K562 (cell line): ENCODE data around the gene PLK5. TPM values are rescaled to one million over a fixed set of nuclear protein-coding genes. Genes with fewer than 3 reads are reported as not detected.

Experiments used
- BCOR ChIP-seq: fragments of 450-650 bp; IDR thresholded peaks from 2 replicates; pipeline ENCODE4 v1.6.1; 2016
- CBX1 ChIP-seq: sonication (generic); IDR thresholded peaks from 2 replicates; pipeline ENCODE4 v1.6.1; 2016; ENCODE audit warnings: antibody characterized with exemption, low read depth, mild to moderate bottlenecking
- ELF1 ChIP-seq: fragments of 200-800 bp; sonication (Bioruptor generic); IDR thresholded peaks from 2 replicates; pipeline ENCODE4 v1.6.1; 2016; ENCODE audit warnings: missing genetic modification characterization, missing compliant biosample characterization
- ESRRA ChIP-seq: fragments of 450-650 bp; IDR thresholded peaks from 2 replicates; pipeline ENCODE4 v1.6.1; 2014; ENCODE audit warnings: low read depth, mild to moderate bottlenecking, moderate library complexity, borderline replicate concordance
- ETV1 ChIP-seq: fragments of 450-650 bp; conservative IDR thresholded peaks from 2 replicates; pipeline ENCODE4 v1.6.1; 2016; ENCODE audit warnings: missing genetic modification characterization, control low read depth, low read depth, missing compliant biosample characterization
- GABPA ChIP-seq: fragments of 200-800 bp; sonication (Bioruptor generic); conservative IDR thresholded peaks from 2 replicates; pipeline ENCODE4 v1.6.1; 2016; ENCODE audit warnings: low read depth, missing genetic modification characterization, missing compliant biosample characterization
- HCFC1 ChIP-seq: IDR thresholded peaks from 2 replicates; pipeline ENCODE4 v1.6.1; 2012; ENCODE audit warnings: low read depth, low read length, improper control_type of control experiment
- HLTF ChIP-seq: fragments of 450-650 bp; IDR thresholded peaks from 2 replicates; pipeline ENCODE4 v1.6.1; 2016
- MBD2 ChIP-seq: sonication (generic); IDR thresholded peaks from 2 replicates; pipeline ENCODE4 v1.6.1; 2016; ENCODE audit warnings: low read depth, borderline replicate concordance
- MECOM ChIP-seq: fragments of 250-450 bp; sonication (Bioruptor Pico); IDR thresholded peaks from 2 replicates; pipeline ENCODE4 v1.8.0; 2022; ENCODE audit warnings: inconsistent platforms
- NCOR1 ChIP-seq: fragments of 450-650 bp; IDR thresholded peaks from 2 replicates; pipeline ENCODE4 v1.6.1; 2016; ENCODE audit warnings: mild to moderate bottlenecking, moderate library complexity
- NR2C1 ChIP-seq, 2 experiments: fragments of 450-650 bp; IDR thresholded peaks; 2 replicates each; pipeline ENCODE4 v1.6.1; 2017; ENCODE audit warnings: mild to moderate bottlenecking in 2 of 2, antibody characterized with exemption in 1 of 2, inconsistent platforms in 1 of 2, missing compliant biosample characterization in 1 of 2, missing genetic modification characterization in 1 of 2
- PHF20 ChIP-seq: fragments of 450-650 bp; IDR thresholded peaks from 2 replicates; pipeline ENCODE4 v1.6.1; 2018; ENCODE audit not compliant: partially characterized antibody
- POLR2G ChIP-seq: fragments of 200-400 bp; formaldehyde crosslinking; IDR thresholded peaks from 2 replicates; pipeline ENCODE4 v1.6.1; 2017; ENCODE audit warnings: low read depth, mild to moderate bottlenecking, antibody characterized with exemption, low read length, moderate library complexity
- RB1 ChIP-seq: fragments of 450-650 bp; IDR thresholded peaks from 2 replicates; pipeline ENCODE4 v1.6.1; 2017; ENCODE audit warnings: low read depth, mild to moderate bottlenecking
- SAP30 ChIP-seq: fragments of 200-600 bp; sonication (generic); IDR thresholded peaks from 2 replicates; pipeline ENCODE4 v1.6.1; 2012; ENCODE audit warnings: borderline replicate concordance, low read depth, mild to moderate bottlenecking, moderate library complexity, low read length, control low read depth, inconsistent platforms; ENCODE audit not compliant: insufficient read depth, poor library complexity, severe bottlenecking
- TEAD1 ChIP-seq, 2 experiments: fragments of 450-650 bp in 1 of 2; sonication (generic) in 1 of 2; formaldehyde crosslinking; IDR thresholded peaks; 2 replicates each; pipeline versions ENCODE4 v1.4.0 to v1.8.0; 2020 to 2022; ENCODE audit warnings: mild to moderate bottlenecking in 2 of 2, missing genetic modification reagents in 1 of 2
- TSC22D4 ChIP-seq: fragments of 450-650 bp; IDR thresholded peaks from 2 replicates; pipeline ENCODE4 v1.6.1; 2016; ENCODE audit warnings: missing genetic modification characterization, missing biosample characterization, control low read depth
- WHSC1 ChIP-seq: IDR thresholded peaks from one replicate; pipeline ENCODE4 v1.6.1; 2012; ENCODE audit warnings: low read length, control low read depth, inconsistent platforms
- ZBTB12 ChIP-seq: fragments of 250-450 bp; sonication (Bioruptor Pico); IDR thresholded peaks from 2 replicates; pipeline ENCODE4 v1.4.0; 2020
- ZBTB33 ChIP-seq: sonication (generic); formaldehyde crosslinking; IDR thresholded peaks from 2 replicates; pipeline ENCODE4 v1.8.1; 2023; ENCODE audit warnings: mild to moderate bottlenecking, missing genetic modification reagents
- ZNF12 ChIP-seq: sonication (generic); formaldehyde crosslinking; IDR thresholded peaks from 2 replicates; pipeline ENCODE4 v1.4.0; 2020; ENCODE audit warnings: mild to moderate bottlenecking, missing genetic modification reagents
- polyA plus RNA-seq, 8 experiments: library from polyadenylated mRNA; depleted of rRNA in 4 of 8; stranded (reverse) in 5 of 8; unstranded in 3 of 8; fragments of >200 nt; fragmentation: Nextera tagmentation in 2 of 8; fragmentation: Illumina TruSeq in 1 of 8; extraction: Ambion mirVana in 2 of 8; extraction: Trizol in 1 of 8; gene quantifications; 2 replicates each; pipeline versions ENCODE4 v1.2.1 to v1.2.3, GENCODE V29; 2011 to 2014; ENCODE audit warnings: inconsistent platforms in 1 of 8, missing spikeins in 1 of 8
- total RNA-seq, 7 experiments: library from RNA; depleted of rRNA in 6 of 7; stranded (reverse); fragments of >200 nt in 6 of 7; fragmentation: Illumina TruSeq in 2 of 7; extraction: Trizol in 2 of 7; gene quantifications; 2 replicates each; pipeline versions ENCODE4 v1.2.1 to v1.2.3, GENCODE V29; 2011 to 2021; ENCODE audit warnings: low replicate concordance in 1 of 7
- TF ChIP-seq, protein P1 (sequence below): fragments of 450-650 bp; conservative IDR thresholded peaks from 2 replicates; pipeline ENCODE4 v1.6.1; 2016; ENCODE audit warnings: missing genetic modification characterization, low read depth, mild to moderate bottlenecking, missing compliant biosample characterization, moderate library complexity
- TF ChIP-seq, protein P2 (sequence below): sonication (generic); formaldehyde crosslinking; IDR thresholded peaks from 2 replicates; pipeline ENCODE4 v1.8.0; 2022; ENCODE audit warnings: mild to moderate bottlenecking, missing genetic modification reagents

The PLK5 gene
- total and polyA plus RNA-seq, 9 of the 15 experiments (the other 6 are each of a cell fraction or from before 2014, with no cell fraction given): 0.04 to 0.23 (median 0.11) TPM; not detected in 5

DNA sequence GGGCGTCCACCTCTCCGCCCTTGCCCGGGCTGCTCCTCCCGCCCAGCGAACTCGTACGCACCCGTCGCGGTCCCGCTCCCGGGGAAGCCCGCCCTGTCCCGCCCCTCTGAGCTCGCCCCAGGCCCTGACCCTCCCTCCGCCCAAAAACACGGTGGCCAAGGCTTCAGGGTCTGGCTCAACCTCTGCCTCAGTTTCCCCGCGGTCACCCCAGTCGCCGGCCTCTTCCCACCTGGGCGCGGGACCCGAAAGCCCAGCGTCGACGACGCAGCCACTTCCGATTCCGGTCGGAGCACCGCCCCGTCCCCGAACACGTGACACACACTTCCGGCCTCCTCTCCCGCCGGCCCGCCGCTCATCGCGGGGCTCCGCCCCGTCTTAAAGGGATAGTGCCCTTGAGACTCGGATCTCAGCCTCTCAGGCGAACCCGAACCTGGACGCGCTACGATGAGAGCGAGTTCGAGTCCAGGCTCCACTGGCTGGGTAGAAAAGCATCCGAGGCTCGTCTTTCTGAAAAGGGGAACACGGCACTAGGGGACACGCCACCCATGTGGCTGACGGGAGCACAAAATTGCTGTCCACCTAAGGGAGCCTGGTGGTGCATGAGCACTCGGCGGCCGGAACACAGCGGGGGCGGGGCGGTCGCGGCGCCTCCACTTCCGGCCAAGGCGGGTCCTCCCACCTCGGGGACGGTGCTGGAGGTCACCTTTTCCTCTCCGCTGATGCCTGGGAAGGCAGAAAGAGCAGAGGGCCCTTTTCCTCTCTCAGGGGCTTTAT, 44.8 kb upstream of the PLK5 start, which contains the start of gene C19orf25 (continued):
- TF ChIP-seq ETV1 (tag) (peak; percentile 99), TSC22D4 (tag) (no peak), HCFC1 (peak; percentile 48; the same call in 1 of the 2 replicates), SAP30 (peak; percentile 10), NCOR1 (peak; percentile 58; the same call in 1 of the 2 replicates), ZNF12 (peak; percentile 50; the same call in 1 of the 2 replicates), ELF1 (tag) (peak; percentile 95), GABPA (peak; percentile 96), RB1 (peak; percentile 55; the same call in 1 of the 2 replicates), CBX1 (peak; percentile 83), HLTF (0 out of 2 replicates have a peak, but pooled peaks have one; percentile 45), MBD2 (peak; percentile 52; the same call in 1 of the 2 replicates), NR2C1 (IDR thresholded peaks at IDR 0.05) (peak; percentile 59), NR2C1 (tag; IDR thresholded peaks at IDR 0.05) (peak; percentile 60), ESRRA (peak; percentile 99), MECOM (no peak), ZBTB33 (CRISPR knock-in tag) (0 out of 2 replicates have a peak, but pooled peaks have one; percentile 39), ZBTB12 (CRISPR knock-in tag) (no peak), POLR2G (peak; percentile 90), PHF20 (peak; percentile 79), TEAD1 (CRISPR knock-in tag; IDR thresholded peaks at IDR 0.05) (no peak), WHSC1 (no peak), BCOR (peak; percentile 85)
- TF ChIP-seq, protein P1, sequence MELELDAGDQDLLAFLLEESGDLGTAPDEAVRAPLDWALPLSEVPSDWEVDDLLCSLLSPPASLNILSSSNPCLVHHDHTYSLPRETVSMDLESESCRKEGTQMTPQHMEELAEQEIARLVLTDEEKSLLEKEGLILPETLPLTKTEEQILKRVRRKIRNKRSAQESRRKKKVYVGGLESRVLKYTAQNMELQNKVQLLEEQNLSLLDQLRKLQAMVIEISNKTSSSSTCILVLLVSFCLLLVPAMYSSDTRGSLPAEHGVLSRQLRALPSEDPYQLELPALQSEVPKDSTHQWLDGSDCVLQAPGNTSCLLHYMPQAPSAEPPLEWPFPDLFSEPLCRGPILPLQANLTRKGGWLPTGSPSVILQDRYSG (tag): 0 out of 2 replicates have a peak, but pooled peaks have one; percentile 20
- TF ChIP-seq, protein P2, sequence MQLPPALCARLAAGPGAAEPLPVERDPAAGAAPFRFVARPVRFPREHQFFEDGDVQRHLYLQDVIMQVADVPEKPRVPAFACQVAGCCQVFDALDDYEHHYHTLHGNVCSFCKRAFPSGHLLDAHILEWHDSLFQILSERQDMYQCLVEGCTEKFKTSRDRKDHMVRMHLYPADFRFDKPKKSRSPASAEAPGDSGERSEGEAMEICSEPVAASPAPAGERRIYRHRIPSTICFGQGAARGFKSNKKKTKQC (CRISPR knock-in tag): peak; percentile 63; the same call in 1 of the 2 replicates
